A204.1 (cell line): ENCODE data around the gene CACNA2D1.
"Not testable (repeated sequence)": the region's sequence is repeated elsewhere in the genome, so short reads cannot be mapped to it uniquely, and the experiment has no call there.

Source experiments
- FAIRE-seq: peaks from 2 replicates; lab custom pipeline; 2012; peaks lifted over from hg19 to GRCh38; lab: Jason Lieb, UNC

The CACNA2D1 gene

GRCh38 chr7:82166260-82167015 lies 277.1 kb downstream of the CACNA2D1 start:
- FAIRE-seq = no peak

DNA sequence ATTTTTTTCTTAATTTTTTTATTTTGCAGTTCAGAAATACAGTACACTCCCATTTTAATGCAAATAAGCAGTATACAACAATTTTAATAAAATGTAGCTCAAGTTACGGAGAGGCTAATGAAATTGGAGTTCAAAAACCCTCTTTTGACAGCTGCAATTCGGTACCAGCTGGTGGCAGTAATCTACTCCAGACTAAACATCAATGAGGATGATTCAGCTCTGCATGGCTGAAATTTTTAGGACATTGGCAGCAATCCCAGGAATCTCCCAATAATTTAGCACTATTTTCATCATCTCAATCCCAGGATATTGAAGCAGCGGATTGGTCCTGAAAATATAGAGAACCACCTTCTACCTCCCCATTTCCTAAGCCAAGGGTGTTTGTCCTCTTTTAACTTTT lies 278.8 kb downstream of the CACNA2D1 start:
- FAIRE-seq = no peak

DNA sequence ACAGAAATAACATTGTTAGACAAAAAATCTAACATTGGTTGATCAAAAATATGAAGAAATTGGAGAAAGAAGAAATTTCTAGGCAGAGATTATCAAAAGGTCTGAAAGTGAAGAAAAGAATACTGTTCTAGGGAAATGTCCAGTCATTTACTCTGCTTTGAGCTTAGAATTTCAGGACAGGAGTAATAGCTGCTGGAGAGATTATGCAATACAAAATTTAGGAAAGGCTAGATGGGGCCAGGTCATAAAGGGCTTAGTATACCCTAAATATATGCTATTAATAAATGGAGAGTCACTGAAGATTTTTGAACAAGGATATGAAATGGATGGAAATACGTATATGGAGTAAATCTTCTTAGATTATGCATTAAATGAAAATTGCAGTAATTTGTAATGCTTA lies 279.2 kb downstream of the CACNA2D1 start:
- no peak for FAIRE-seq

DNA sequence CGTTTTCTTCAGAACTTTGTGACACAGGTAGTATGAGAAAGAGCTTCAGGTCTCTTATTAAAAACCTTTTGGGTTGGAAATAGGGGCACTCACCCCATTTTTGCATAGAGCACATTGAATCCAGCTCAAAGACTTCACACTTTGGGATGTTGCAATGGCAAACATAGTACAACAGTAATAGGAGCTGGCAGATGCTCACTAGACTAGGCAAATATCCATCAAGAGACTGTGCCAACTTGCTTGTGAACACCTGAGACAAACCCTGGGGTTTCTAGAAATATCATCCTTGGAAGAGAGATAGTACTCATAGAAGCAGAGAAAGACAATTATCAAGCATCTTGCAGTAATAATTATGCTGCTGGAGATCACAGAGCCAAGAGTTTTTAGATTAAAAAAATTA lies 280.0 kb downstream of the CACNA2D1 start:
- FAIRE-seq = no peak

DNA sequence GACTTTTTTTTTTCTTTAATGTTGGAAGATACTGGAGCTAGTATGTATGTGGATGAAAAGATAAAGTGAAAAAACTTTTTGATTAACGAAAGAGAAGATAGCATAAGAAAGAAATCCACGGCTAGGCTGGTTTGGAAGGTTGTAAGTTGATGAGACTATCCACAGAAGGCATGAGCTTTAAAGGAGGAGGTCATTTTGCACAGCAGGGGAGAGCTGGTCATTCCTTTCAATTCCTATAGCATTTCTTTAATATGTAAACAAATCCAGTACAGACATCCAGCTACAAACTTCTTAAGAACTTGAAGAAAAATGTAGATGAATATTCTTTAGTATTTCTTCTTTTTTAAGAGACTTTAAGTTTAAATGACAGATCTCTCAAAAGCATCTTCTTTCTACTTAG lies 281.3 kb downstream of the CACNA2D1 start:
- no peak for FAIRE-seq

GRCh38 chr7:82158327-82158726 lies 285.2 kb downstream of the CACNA2D1 start:
- FAIRE-seq = no peak

DNA sequence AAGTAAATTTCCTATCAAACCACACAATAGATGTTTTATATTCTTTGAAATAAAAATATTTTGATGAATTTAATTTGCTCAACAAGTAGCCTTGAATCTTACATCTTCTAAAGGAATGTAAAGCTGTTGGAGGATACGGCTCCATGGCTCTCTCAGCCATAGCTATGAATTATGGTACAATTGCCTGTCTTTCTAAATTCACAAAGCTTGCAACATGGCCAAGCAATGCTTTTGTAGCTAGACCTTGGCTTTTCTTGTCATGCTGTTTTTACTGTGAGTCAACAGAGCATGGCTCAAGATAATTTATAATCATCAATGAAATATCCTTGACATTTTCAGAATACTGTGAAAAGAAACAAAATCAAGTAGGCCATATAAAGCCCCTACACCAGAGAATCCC lies 286.7 kb downstream of the CACNA2D1 start:
- no peak for FAIRE-seq

DNA sequence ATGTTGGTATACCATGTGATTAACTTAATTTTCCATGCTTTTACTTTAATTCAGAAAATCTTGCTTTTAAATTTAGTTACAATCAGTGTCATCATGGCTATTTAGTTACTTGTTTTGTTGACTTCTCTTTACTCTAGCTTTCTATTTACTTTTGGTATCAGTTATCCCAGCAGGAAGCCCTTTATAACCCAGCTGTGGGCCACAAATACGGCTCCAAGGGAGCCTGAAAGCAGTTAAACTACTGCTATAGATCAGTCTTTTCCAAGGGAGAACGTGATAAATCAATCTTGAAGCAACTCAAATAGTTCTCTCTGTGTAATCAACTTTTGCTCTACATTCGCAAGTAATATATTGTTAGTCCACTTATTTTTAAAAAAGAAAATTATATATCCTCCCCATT lies 287.4 kb downstream of the CACNA2D1 start:
- no peak for FAIRE-seq

- no peak for FAIRE-seq
These were observed 288.8 kb downstream of the CACNA2D1 start for GRCh38 chr7:82154728-82155127.

- FAIRE-seq = no peak
These were observed 289.8 kb downstream of the CACNA2D1 start for GRCh38 chr7:82153776-82154175.

- FAIRE-seq = no peak
These were observed 290.7 kb downstream of the CACNA2D1 start for GRCh38 chr7:82152858-82153257.

DNA sequence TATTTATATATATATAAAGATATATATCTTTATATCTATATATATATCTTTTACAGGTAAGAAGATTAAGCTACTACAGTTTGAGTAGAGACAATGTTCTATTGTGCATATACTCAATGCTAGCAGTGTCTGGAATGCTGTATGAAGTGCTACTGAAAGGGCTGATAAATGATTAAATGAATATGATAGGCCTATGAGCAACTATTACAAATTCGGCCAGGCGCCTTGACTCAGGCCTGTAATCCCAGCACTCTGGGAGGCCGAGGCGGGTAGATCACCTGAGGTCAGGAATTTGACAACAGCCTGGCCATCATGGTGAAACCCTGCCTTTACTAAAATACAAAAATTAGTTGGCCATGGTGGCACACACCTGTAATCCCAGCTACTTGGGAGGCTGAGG lies 297.1 kb downstream of the CACNA2D1 start:
- FAIRE-seq = no peak

DNA sequence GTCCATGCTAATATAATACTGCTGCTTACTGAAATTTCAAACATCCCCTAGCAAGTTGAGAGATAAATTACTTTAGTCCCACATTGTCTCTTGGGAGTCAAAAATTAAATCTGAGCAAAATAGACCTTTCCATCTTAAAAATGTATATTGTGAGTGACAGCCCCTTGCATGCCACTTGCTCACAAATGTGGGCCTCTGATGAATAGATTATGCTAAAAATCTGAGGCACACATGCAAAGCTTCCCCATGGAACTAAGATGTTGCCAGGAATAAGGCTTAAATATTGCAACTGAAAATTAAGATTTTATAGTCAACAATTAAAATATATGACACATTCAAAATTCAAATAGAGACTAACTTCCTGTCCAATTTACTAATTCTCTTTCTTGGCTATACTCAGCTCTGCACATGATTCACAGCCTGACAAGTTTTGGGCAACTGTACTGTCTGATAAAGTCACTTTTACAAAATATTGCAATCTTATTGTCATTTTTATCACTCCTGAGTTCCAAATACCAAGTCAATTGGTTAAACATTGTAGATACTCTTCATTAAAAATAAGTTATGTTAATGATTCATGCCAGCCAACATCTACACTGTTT lies 301.2 kb downstream of the CACNA2D1 start:
- no peak for FAIRE-seq

DNA sequence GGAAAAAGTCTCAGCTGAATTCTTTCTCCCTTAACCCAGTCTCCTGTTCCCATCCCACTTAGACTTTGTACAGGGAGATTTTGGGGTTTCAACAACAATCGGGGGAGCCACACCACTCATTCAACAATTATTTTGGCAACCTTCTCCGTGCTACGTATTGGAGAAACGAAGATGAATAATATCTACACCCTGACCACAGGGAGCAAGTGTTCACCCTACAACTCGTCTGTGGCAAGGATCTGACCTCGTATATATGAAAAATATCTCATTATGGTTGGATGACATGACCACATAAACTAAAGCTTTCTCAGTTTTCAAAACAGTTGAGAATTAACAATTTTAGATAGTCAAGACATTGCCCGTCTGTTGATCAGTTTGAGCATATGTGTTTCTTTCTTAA lies 302.1 kb downstream of the CACNA2D1 start:
- no peak for FAIRE-seq

DNA sequence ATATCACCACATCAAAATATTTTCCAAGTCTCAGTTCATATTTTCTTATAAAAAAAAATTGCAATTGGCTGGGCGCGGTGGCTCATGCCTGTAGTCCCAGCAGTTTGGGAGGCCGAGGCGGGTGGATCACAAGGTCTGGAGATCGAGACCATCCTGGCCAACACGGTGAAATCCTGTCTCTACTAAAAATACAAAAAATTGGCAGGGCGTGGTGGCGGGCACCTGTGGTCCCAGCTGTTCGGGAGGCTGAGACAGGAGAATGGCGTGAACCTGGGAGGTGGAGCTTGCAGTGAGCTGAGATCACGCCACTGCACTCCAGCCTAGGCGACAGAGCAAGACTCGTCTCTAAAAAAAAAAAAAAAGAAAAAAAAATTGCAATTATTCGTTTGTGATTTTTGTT lies 303.0 kb downstream of the CACNA2D1 start:
- not testable (repeated sequence) for FAIRE-seq

DNA sequence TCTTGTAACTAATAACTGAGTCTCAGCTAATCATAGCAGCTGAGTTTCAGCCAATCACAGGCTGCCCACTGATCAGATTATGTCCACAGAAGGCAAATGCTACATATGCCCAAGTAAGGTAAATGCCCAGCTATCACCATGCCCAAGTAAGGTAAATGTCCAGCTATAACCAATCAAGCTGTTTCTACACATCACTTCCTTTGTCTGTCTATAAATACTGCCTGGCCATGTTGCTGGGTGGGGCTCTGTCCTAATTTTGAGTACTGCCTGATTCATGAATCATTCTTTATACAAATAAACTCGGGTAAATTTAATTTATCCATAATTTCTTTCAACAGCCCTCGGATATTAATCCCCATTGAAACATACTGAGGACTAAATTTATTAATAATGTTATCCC lies 312.4 kb downstream of the CACNA2D1 start:
- no peak for FAIRE-seq

DNA sequence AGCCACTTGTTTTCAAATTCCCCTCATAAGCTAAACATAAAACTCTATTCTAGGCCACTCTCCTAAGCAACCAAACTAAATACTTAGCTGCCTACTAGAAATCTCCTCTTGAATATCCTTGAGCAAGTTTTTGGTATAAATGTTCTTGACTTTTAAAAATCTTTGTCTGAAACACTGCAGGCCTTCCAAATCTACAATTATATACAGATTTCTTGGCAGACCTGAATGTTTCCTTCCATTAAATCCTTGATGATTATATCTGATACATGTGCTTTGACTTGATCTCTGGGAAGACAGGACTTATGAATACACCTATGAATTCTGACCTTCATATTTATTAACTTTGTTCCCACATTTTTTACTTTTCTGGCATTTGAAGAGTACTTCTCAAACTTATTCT lies 314.5 kb downstream of the CACNA2D1 start:
- no peak for FAIRE-seq

DNA sequence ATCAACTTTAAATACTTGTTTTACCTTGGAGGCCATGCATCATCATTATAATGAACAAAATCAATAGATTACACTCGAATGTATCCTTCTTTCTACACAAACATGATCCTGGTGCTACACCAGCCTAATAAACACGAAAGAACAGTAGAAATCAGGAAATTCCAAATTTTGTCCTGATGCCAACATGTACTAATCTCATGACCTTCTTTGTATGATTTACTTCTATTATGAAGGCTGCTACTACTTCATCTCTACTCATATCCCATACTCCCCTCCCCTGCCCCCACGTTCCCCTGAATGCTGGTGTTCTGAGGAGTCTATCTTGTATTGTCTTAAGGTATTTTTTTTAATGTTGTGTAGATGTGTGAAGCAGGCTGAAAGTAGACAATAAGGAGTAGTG lies 315.0 kb downstream of the CACNA2D1 start:
- FAIRE-seq = no peak

DNA sequence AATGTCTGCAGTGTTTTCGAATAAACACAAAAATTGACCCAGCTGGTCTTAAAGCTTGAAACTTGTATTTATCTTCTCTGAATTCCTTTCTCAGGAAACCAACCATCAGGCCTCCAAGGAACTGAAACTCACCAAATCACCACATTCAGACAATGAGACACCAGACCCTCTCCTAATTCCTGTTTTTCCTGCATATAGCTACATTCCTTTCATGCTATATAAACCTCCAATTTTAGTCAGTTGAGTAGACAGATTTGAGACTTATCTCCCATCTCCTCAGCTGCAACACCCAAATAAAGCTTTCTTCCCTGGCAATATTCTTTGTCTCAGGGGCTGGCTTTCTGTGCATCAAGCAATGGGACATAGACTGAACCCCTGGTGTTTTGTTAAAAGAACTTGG lies 317.0 kb downstream of the CACNA2D1 start:
- no peak for FAIRE-seq

DNA sequence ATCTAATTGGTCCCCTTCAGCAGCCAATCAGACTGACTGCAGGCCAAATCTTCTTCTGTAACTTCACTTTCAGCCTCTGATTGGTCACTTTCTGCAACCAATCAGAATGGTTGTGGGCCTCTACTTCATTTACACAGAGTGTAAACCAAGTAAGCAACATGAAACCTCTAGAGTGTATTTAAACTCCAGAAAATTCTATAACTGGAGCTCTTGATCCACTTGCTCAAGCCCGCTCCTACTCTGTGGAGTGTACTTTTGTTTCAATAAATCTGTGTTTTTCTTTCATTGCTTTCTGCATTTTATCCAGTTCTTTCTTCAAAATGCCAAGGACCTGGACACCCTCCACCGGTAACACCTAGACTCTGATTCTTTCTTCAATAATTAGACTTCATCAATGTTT lies 319.1 kb downstream of the CACNA2D1 start:
- no peak for FAIRE-seq

- no peak for FAIRE-seq
These were observed 321.3 kb downstream of the CACNA2D1 start for GRCh38 chr7:82122275-82122674.

DNA sequence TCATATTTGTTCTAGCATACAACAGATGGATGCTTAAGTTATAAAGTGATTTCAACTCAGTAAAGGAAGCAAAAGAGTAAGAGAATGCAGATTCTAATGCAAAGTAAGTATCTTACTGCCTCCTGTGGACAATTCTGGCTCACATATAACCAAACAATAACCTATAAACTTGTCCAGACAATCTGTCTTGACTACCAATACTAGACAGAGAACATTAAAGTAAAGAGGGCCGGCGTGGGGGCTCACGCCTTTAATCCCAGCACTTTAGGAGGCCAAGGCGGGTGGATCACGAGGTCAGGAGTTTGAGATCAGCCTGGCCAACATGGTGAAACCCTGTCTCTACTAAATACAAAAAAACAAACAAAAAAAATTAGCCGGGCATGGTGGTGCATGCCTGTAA lies 329.3 kb downstream of the CACNA2D1 start:
- FAIRE-seq = no peak

DNA sequence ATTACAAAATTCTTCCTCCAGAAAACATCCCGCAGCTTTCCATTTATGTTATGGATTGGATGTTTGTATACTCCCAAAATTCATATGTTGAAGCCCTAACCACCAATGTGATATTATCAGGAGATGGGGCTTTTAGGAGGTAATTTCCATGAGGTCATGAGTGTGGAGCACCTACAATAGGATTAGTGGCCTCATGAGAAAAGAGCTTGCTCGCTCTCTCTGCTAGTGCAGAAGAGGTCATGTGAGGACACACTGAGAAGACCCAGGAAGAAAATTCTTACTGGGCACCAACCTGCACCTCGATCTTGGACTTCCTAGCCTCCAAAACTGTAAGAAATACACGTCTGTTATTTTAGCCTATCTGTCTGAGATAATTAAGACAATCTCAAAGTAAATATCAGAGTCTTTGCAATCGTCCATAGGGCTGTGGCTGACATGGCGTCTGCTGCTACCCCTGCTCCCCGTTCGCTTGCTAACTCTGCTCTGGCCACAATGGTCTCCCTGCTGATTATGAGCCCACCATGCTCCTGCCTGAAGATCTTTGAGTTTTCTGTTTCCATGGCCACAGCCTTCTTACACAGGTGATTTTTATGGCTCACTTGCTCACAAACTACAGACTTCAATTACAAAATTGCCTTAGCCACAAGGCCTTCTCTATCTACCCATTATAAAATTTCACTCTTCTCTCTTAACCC lies 333.3 kb downstream of the CACNA2D1 start:
- no peak for FAIRE-seq

DNA sequence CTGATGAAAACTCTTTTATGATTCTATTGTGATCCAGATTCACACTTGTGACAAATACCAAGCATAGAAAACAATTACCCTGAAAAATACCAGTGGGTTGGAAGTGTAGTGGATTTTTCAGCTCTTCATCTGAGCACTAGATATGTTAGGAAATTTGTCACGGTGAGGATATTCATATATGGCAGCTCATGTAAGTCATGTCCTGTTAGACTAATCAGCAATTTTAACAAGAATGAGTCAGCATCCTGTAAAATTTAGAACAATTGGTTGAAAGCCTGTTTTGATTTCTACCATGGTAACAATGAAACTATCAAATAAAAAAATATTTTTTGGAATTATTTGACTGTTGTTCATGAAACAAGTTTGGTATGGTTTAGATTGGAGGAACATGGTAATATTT lies 334.3 kb downstream of the CACNA2D1 start:
- FAIRE-seq = no peak
